SU-DHL-6 (cell line): ENCODE measurements around the gene LRTM1.

Experiments used
- H2AFZ ChIP-seq: fragments of 200-600 bp; sonication (generic); 2 replicates; pipeline ENCODE4 v1.6.1; 2014; ENCODE audit warnings: low read depth, mild to moderate bottlenecking, moderate library complexity, mixed read lengths, antibody characterized with exemption, low read length; ENCODE audit not compliant: severe bottlenecking
- H3F3A ChIP-seq: fragments of 200-600 bp; shearing (Covaris generic); 2 replicates; pipeline ENCODE4 v1.6.0; 2016; ENCODE audit warnings: antibody characterized with exemption, mild to moderate bottlenecking; ENCODE audit not compliant: insufficient read depth
- H3K27ac ChIP-seq: fragments of 200-600 bp; sonication (generic); 2 replicates; pipeline ENCODE4 v1.5.1; 2016; ENCODE audit warnings: low read depth, mild to moderate bottlenecking, low read length, moderate library complexity, mixed read lengths
- H3K27me3 ChIP-seq: fragments of 200-600 bp; sonication (generic), shearing (Covaris generic); 2 replicates; pipeline ENCODE4 v1.6.0; 2014; ENCODE audit warnings: mild to moderate bottlenecking, low read length
- H3K36me3 ChIP-seq: fragments of 200-600 bp; sonication (generic); 2 replicates; pipeline ENCODE4 v1.6.1; 2014; ENCODE audit warnings: mild to moderate bottlenecking, low read length, mixed read lengths
- H3K4me2 ChIP-seq: fragments of 300-600, 200-600 bp; shearing (Covaris generic), sonication (generic); 2 replicates; pipeline ENCODE4 v1.6.0; 2014; ENCODE audit warnings: low read length, low read depth, mild to moderate bottlenecking; ENCODE audit not compliant: poor library complexity, severe bottlenecking
- H3K4me3 ChIP-seq: fragments of 200-600 bp; sonication (generic); 2 replicates; pipeline ENCODE4 v1.5.1; 2014; ENCODE audit warnings: antibody characterized with exemption, low read length, mild to moderate bottlenecking, mixed read lengths; ENCODE audit not compliant: insufficient read depth, poor library complexity, severe bottlenecking
- H3K79me2 ChIP-seq: fragments of 200-600 bp; sonication (generic); 2 replicates; pipeline ENCODE4 v1.6.1; 2014; ENCODE audit warnings: mild to moderate bottlenecking, low read length, moderate library complexity; ENCODE audit not compliant: insufficient read depth
- H3K9ac ChIP-seq: fragments of 200-600 bp; sonication (generic); 2 replicates; pipeline ENCODE4 v1.7.0; 2014; ENCODE audit warnings: mild to moderate bottlenecking, low read length
- H3K9me2 ChIP-seq: fragments of 200-600 bp; sonication (generic); replicated peaks from 2 replicates; pipeline ENCODE4 v1.6.1; 2014; ENCODE audit warnings: low read length; ENCODE audit not compliant: insufficient read depth
- H3K9me3 ChIP-seq: fragments of 200-600 bp; sonication (generic); 2 replicates; pipeline ENCODE4 v1.6.1; 2014; ENCODE audit warnings: low read length, mixed read lengths; ENCODE audit not compliant: insufficient read depth
- H4K20me1 ChIP-seq: fragments of 200-600 bp; sonication (generic); 2 replicates; pipeline ENCODE4 v1.6.1; 2014; ENCODE audit warnings: low read depth, mild to moderate bottlenecking, antibody characterized with exemption, low read length, moderate library complexity, mixed read lengths
- EZH2phosphoT487 ChIP-seq: fragments of 200-600 bp; sonication (generic), shearing (Covaris generic); conservative IDR thresholded peaks from 2 replicates; pipeline ENCODE4 v1.6.1; 2018; ENCODE audit warnings: mild to moderate bottlenecking, antibody characterized with exemption, low read length, moderate library complexity, mixed read lengths
- TF ChIP-seq, protein P1 (sequence below): fragments of 200-600 bp; sonication (generic); IDR thresholded peaks from one replicate; pipeline ENCODE4 v1.5.1; 2017; ENCODE audit warnings: antibody characterized with exemption, mild to moderate bottlenecking, low read length, moderate library complexity; ENCODE audit not compliant: insufficient read depth, poor library complexity, severe bottlenecking

The LRTM1 gene

DNA sequence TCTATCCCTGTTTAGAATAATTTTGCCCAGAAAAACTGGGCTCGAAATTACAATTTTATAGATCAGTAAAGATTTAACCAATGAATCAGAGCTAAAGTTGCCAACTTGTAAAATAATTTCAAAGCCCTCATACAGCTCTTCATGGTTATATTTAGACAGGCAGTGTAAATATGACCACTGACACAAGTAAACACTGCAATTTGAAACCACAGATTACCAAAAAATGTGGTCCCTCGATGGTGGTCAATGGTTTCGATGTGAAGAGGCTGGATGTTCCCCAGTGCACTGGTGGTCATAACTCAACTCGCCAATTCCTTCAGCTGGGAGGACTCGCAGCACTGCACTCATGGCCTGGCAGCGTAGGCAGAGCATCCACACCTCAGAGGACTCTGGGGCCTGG, 28.6 kb downstream of the LRTM1 start:
- H4K20me1 ChIP-seq: no peaks in the 10 kb centered on the region
- H3K9ac ChIP-seq: no peak overlapping the region
- no peak overlapping the region for H3K4me3 ChIP-seq
- no peaks in the 10 kb centered on the region for H3K36me3 ChIP-seq
- no peaks in the 10 kb centered on the region for H3F3A ChIP-seq
- H3K27ac ChIP-seq: no peak overlapping the region
- no peaks in the 10 kb centered on the region for H3K79me2 ChIP-seq
- no peak overlapping the region for H3K4me2 ChIP-seq
- no peaks in the 10 kb centered on the region for H3K9me2 ChIP-seq
- TF ChIP-seq EZH2phosphoT487: no peak
- TF ChIP-seq, protein P1, sequence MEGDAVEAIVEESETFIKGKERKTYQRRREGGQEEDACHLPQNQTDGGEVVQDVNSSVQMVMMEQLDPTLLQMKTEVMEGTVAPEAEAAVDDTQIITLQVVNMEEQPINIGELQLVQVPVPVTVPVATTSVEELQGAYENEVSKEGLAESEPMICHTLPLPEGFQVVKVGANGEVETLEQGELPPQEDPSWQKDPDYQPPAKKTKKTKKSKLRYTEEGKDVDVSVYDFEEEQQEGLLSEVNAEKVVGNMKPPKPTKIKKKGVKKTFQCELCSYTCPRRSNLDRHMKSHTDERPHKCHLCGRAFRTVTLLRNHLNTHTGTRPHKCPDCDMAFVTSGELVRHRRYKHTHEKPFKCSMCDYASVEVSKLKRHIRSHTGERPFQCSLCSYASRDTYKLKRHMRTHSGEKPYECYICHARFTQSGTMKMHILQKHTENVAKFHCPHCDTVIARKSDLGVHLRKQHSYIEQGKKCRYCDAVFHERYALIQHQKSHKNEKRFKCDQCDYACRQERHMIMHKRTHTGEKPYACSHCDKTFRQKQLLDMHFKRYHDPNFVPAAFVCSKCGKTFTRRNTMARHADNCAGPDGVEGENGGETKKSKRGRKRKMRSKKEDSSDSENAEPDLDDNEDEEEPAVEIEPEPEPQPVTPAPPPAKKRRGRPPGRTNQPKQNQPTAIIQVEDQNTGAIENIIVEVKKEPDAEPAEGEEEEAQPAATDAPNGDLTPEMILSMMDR: no peak
- no peaks in the 10 kb centered on the region for H3K9me3 ChIP-seq
- H2AFZ ChIP-seq: no peak overlapping the region
- H3K27me3 ChIP-seq: no peaks in the 10 kb centered on the region

DNA sequence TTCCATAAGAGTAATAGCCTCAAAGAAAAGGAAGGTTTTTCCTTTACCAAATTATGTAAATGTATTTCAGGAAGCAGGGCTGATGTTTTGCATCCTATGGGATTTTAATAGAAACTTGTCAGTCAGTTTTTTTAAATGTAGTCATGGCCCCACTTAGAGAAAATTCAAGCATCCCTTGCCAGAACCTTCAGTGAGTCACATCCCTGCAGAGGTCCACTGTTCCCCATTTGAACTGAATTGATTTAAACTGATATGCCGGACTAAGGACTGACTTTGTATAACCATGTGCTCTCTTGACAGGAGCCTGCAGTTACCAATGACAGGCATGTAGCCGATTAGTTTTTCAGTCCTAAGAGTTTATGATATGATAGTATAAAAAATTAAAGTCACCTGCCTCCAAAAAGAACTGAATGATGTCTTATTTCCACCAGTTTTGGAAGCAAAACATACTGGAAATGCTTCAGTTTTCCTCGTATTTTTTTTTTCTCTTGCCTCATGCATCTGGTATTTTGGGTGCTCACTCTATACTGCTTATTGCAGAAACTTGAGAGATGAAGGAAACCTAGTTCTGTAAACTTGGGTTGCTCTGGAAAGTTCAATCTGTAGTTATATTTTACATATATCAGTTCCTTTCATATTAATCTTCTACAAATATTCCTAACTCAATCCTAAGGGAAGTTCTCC, 30.7 kb downstream of the LRTM1 start:
- no peaks in the 10 kb centered on the region for H4K20me1 ChIP-seq
- H3K27ac ChIP-seq: no peak overlapping the region
- no peaks in the 10 kb centered on the region for H3K36me3 ChIP-seq
- no peaks in the 10 kb centered on the region for H3K79me2 ChIP-seq
- H3K9ac ChIP-seq: no peak overlapping the region
- no peaks in the 10 kb centered on the region for H3K9me2 ChIP-seq
- H3F3A ChIP-seq: no peaks in the 10 kb centered on the region
- no peak overlapping the region for H2AFZ ChIP-seq
- no peaks in the 10 kb centered on the region for H3K27me3 ChIP-seq
- H3K4me3 ChIP-seq: no peak overlapping the region
- no peak overlapping the region for H3K4me2 ChIP-seq
- no peaks in the 10 kb centered on the region for H3K9me3 ChIP-seq
- TF ChIP-seq, protein P1: no peak
- no peak for TF ChIP-seq EZH2phosphoT487

DNA sequence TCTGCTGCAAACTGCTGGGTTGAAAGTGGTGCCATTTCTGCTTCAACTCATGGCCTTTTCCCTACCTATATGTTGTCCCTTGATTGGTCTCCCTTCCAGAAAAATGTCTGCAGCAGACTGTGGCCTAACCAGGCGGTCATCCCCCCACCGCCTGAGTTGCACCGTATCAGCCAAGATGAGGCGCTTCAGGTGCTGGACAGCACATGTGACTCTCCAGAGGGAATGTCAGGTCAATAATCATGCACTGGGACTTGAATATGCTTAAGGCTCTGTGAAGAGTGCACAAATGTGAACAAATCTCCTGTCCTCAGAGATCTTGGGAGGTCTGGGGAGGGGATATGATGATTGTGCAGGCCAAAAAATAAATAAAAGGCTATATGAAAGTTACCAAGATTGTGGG, 32.2 kb downstream of the LRTM1 start:
- no peaks in the 10 kb centered on the region for H3K36me3 ChIP-seq
- H3K79me2 ChIP-seq: no peaks in the 10 kb centered on the region
- H3F3A ChIP-seq: no peaks in the 10 kb centered on the region
- no peak overlapping the region for H3K27ac ChIP-seq
- no peaks in the 10 kb centered on the region for H3K9me3 ChIP-seq
- no peak overlapping the region for H3K9ac ChIP-seq
- no peaks in the 10 kb centered on the region for H3K9me2 ChIP-seq
- H4K20me1 ChIP-seq: no peaks in the 10 kb centered on the region
- no peak overlapping the region for H3K4me3 ChIP-seq
- no peaks in the 10 kb centered on the region for H3K27me3 ChIP-seq
- TF ChIP-seq EZH2phosphoT487: no peak
- TF ChIP-seq, protein P1: no peak
- H3K4me2 ChIP-seq: no peak overlapping the region
- no peak overlapping the region for H2AFZ ChIP-seq
